Endothelial cell of umbilical vein (primary cell): ENCODE data around the gene SQSTM1. TPM values are rescaled to one million over a fixed set of nuclear protein-coding genes. Genes with fewer than 3 reads are reported as not detected.

Source experiments
- BruUV-seq: library from RNA; stranded (reverse); fragments of 400-500 nt; replicated peaks from 2 replicates; lab custom pipeline; 2021; lab: Mats Ljungman, UMichigan
- CTCF ChIA-PET: fragments of 300-600, 350-600 bp; sonication (Branson Sonifier 250); formaldehyde crosslinking; loops from one replicate; lab custom pipeline; 2021; ENCODE audit warnings: antibody characterized with exemption, inconsistent platforms; lab: Charles Lee
- POLR2A ChIA-PET: fragments of 300-600, 350-600 bp; sonication (Branson Sonifier 250); formaldehyde crosslinking; loops from one replicate; lab custom pipeline; 2021; ENCODE audit warnings: antibody characterized with exemption, inconsistent platforms; lab: Charles Lee
- DNase-seq: peaks from one replicate; pipeline ENCODE4 v3.0.0-alpha.2; 2011; ENCODE audit warnings: low read depth, low spot score
- FAIRE-seq: peaks from 2 replicates; lab custom pipeline; 2011; peaks lifted over from hg19 to GRCh38; lab: Jason Lieb, UNC
- H2AFZ ChIP-seq: 2 replicates; pipeline ENCODE4 v1.6.0; 2012; ENCODE audit warnings: low read depth, low read length, control low read depth, inconsistent platforms
- H3K27ac ChIP-seq: 2 replicates; pipeline ENCODE4 v1.5.1; 2011; ENCODE audit warnings: low read depth, mild to moderate bottlenecking, control low read depth, low read length, moderate library complexity; ENCODE audit not compliant: insufficient read depth
- H3K27me3 ChIP-seq, 2 experiments: 2 replicates each; pipeline versions ENCODE4 v1.6.0 to v1.6.1; 2011; ENCODE audit warnings: low read length in 2 of 2, mixed read lengths in 1 of 2; ENCODE audit not compliant: control insufficient read depth in 2 of 2, insufficient read depth in 2 of 2
- H3K36me3 ChIP-seq, 2 experiments: 2 replicates in 1 of 2; 3 replicates in 1 of 2; pipeline ENCODE4 v1.5.1; 2011; ENCODE audit warnings: low read length in 2 of 2, mild to moderate bottlenecking in 1 of 2, moderate library complexity in 1 of 2; ENCODE audit not compliant: control insufficient read depth in 2 of 2, insufficient read depth in 2 of 2; ENCODE audit errors: extremely low read depth in 1 of 2
- H3K4me1 ChIP-seq: 3 replicates; pipeline ENCODE4 v1.5.1; 2011; ENCODE audit warnings: mild to moderate bottlenecking, low read length; ENCODE audit not compliant: control insufficient read depth, insufficient read depth; ENCODE audit errors: extremely low read depth
- H3K4me2 ChIP-seq: 2 replicates; pipeline ENCODE4 v1.6.1; 2011; ENCODE audit warnings: low read length, control low read depth, mixed read lengths; ENCODE audit not compliant: insufficient read depth
- H3K4me3 ChIP-seq, 3 experiments: fragments of 200-600 bp in 1 of 3; sonication (generic), shearing (Covaris generic) in 1 of 3; replicated peaks in 1 of 3; 2 replicates each; pipeline ENCODE4 v1.5.1; 2011 to 2016; ENCODE audit warnings: control low read depth in 3 of 3, low read length in 3 of 3, mild to moderate bottlenecking in 2 of 3, inconsistent platforms in 1 of 3, low read depth in 1 of 3, moderate library complexity in 1 of 3; ENCODE audit not compliant: insufficient read depth in 1 of 3
- H3K79me2 ChIP-seq: 2 replicates; pipeline ENCODE4 v1.6.0; 2012; ENCODE audit warnings: low read length, inconsistent platforms; ENCODE audit not compliant: control insufficient read depth, insufficient read depth
- H3K9ac ChIP-seq: replicated peaks from 2 replicates; pipeline ENCODE3; 2011; ENCODE audit warnings: low read length, control low read depth; ENCODE audit not compliant: insufficient read depth; ENCODE audit errors: extremely low read depth
- H3K9me1 ChIP-seq: replicated peaks from 3 replicates; pipeline ENCODE4 v1.6.0; 2011; ENCODE audit warnings: mild to moderate bottlenecking, low read length; ENCODE audit not compliant: control insufficient read depth, insufficient read depth; ENCODE audit errors: extremely low read depth
- H3K9me3 ChIP-seq: replicated peaks from 2 replicates; pipeline ENCODE4 v1.5.1; 2012; ENCODE audit warnings: low read length, inconsistent platforms; ENCODE audit not compliant: control insufficient read depth, insufficient read depth
- H4K20me1 ChIP-seq: replicated peaks from 2 replicates; pipeline ENCODE3; 2011; ENCODE audit warnings: mild to moderate bottlenecking, low read length; ENCODE audit not compliant: control insufficient read depth, insufficient read depth; ENCODE audit errors: extremely low read depth
- EZH2 ChIP-seq: IDR thresholded peaks from 2 replicates; pipeline ENCODE4 v1.6.1; 2012; ENCODE audit warnings: borderline replicate concordance, low read depth, mild to moderate bottlenecking, moderate library complexity, low read length, inconsistent platforms; ENCODE audit not compliant: severe bottlenecking
- FOS ChIP-seq: IDR thresholded peaks from 2 replicates; pipeline ENCODE4 v1.6.1; 2011; ENCODE audit warnings: mild to moderate bottlenecking, low read length, moderate library complexity, borderline replicate concordance; ENCODE audit not compliant: insufficient read depth
- GATA2 ChIP-seq: IDR thresholded peaks from 2 replicates; pipeline ENCODE4 v1.7.0; 2011; ENCODE audit warnings: low read depth, mild to moderate bottlenecking, moderate library complexity, mixed read lengths, low read length; ENCODE audit not compliant: insufficient read length, insufficient read depth
- JUN ChIP-seq: IDR thresholded peaks from 2 replicates; pipeline ENCODE4 v1.6.1; 2011; ENCODE audit warnings: borderline replicate concordance, low read depth; ENCODE audit not compliant: insufficient read length, insufficient read depth
- MYC ChIP-seq: IDR thresholded peaks from one replicate; pipeline ENCODE4 v1.6.1; 2011; ENCODE audit warnings: mild to moderate bottlenecking, low read depth, low read length
- POLR2A ChIP-seq: IDR thresholded peaks from 2 replicates; pipeline ENCODE4 v1.6.1; 2012; ENCODE audit warnings: low read depth, mild to moderate bottlenecking, control low read depth, low read length
- POLR2AphosphoS5 ChIP-seq: IDR thresholded peaks from 2 replicates; pipeline ENCODE4 v1.6.1; 2012; ENCODE audit warnings: low read depth, mild to moderate bottlenecking, control low read depth, low read length, moderate library complexity; ENCODE audit not compliant: insufficient read depth
- dilution Hi-C: fragments of 300-500 bp; cut with MboI; formaldehyde crosslinking; loops from one replicate; pipeline ENCODE4 v1.15.0; 2019; ENCODE audit warnings: low sequenced_read_pairs; ENCODE audit not compliant: extremely low pct_ligation_motif_present
- intact Hi-C: fragments of 100-400 bp; cut with micrococcal nuclease; formaldehyde crosslinking; loops from one replicate; pipeline ENCODE4 v1.10.0; 2022
- polyA plus RNA-seq, 4 experiments: library from polyadenylated mRNA; depleted of rRNA in 3 of 4; stranded (reverse) in 3 of 4; unstranded in 1 of 4; fragments of >200 nt; gene quantifications; 2 replicates each; pipeline versions ENCODE4 v1.2.1 to v1.2.3, GENCODE V29; 2011 to 2012; ENCODE audit warnings: missing spikeins in 1 of 4
- total RNA-seq: library from RNA; stranded (reverse); gene quantifications from 2 replicates; pipeline ENCODE4 v1.2.3, GENCODE V29; 2021
- TF ChIP-seq, protein P1 (sequence below): IDR thresholded peaks from 2 replicates; pipeline ENCODE4 v1.6.1; 2011; ENCODE audit not compliant: insufficient read depth, insufficient read length
- TF ChIP-seq, protein P2 (sequence below), 2 donors: IDR thresholded peaks; 1 replicate in 1 of 2; 2 replicates in 1 of 2; pipeline ENCODE4 v1.5.1; 2011; ENCODE audit warnings: low read length in 2 of 2, mild to moderate bottlenecking in 2 of 2, moderate library complexity in 2 of 2, control low read depth in 1 of 2, inconsistent platforms in 1 of 2, low read depth in 1 of 2; ENCODE audit not compliant: insufficient read depth in 1 of 2; ENCODE audit errors: extremely low read depth in 1 of 2

SQSTM1 gene
- total and polyA plus RNA-seq, 2 donors (not counting 3 experiments of a cell fraction or from before 2014, with no cell fraction given) = 302 to 346 TPM

DNA sequence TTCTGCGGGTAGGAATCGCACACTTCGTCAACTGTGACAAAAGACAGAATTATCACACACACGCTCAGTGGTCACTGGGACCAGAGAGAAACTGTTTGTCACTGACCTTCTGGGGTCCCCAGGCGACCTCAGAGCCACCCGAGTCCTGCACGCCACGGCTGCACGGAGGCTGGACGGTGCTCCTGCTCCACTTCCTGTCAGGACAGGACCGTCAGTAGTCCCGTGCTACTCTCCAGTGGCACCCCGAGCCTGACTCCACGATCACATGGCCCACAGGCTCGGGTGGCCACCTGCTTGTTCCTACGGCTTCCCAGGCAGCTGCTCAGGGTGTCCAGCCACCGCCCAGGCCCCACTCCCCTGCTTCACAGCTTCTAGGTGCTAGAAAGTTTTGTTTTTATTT lies 20.1 kb downstream of the SQSTM1 start:
- Histone ChIP-seq H2AFZ (no peak overlapping the region), H3K4me3 (no peak overlapping the region), H3K27me3 (no peaks in the 10 kb centered on the region), H3K36me3 (peaks cover 4 to 25% of the 10 kb centered on the region in 2 experiments), H4K20me1 (no peaks in the 10 kb centered on the region), H3K9ac (no peak overlapping the region), H3K4me1 (no peaks in the 10 kb centered on the region), H3K9me1 (no peaks in the 10 kb centered on the region), H3K9me3 (no peaks in the 10 kb centered on the region), H3K4me2 (no peak overlapping the region), H3K27ac (no peak overlapping the region), H3K79me2 (no peaks in the 10 kb centered on the region)
- FAIRE-seq (no peak), DNase-seq (no peak)
- ChIA-PET POLR2A (no interaction called here), CTCF (no interaction called here)
- intact Hi-C loops (no loop called here), dilution Hi-C loops (no loop called here)
- no peak for TF ChIP-seq EZH2
- TF ChIP-seq POLR2A = peak; percentile 41
- no TSS peak for BruUV-seq

GRCh38 chr5:179841621-179842020 lies 20.9 kb downstream of the SQSTM1 start:
- TF ChIP-seq, protein P1, sequence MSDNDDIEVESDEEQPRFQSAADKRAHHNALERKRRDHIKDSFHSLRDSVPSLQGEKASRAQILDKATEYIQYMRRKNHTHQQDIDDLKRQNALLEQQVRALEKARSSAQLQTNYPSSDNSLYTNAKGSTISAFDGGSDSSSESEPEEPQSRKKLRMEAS = no peak
- no peak for TF ChIP-seq JUN
- TF ChIP-seq EZH2 = no peak
- TF ChIP-seq MYC = no peak
- no peak for TF ChIP-seq FOS
- TF ChIP-seq GATA2 = no peak
- TF ChIP-seq POLR2AphosphoS5 = no peak
- TF ChIP-seq, protein P2, sequence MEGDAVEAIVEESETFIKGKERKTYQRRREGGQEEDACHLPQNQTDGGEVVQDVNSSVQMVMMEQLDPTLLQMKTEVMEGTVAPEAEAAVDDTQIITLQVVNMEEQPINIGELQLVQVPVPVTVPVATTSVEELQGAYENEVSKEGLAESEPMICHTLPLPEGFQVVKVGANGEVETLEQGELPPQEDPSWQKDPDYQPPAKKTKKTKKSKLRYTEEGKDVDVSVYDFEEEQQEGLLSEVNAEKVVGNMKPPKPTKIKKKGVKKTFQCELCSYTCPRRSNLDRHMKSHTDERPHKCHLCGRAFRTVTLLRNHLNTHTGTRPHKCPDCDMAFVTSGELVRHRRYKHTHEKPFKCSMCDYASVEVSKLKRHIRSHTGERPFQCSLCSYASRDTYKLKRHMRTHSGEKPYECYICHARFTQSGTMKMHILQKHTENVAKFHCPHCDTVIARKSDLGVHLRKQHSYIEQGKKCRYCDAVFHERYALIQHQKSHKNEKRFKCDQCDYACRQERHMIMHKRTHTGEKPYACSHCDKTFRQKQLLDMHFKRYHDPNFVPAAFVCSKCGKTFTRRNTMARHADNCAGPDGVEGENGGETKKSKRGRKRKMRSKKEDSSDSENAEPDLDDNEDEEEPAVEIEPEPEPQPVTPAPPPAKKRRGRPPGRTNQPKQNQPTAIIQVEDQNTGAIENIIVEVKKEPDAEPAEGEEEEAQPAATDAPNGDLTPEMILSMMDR (IDR thresholded peaks at IDR 0.05; ENCODE audit: extremely low read depth in 1 of 2, insufficient read depth in 1 of 2, low read depth in 1 of 2, low read length in 2 of 2) = no peak
- no peak for TF ChIP-seq POLR2A
- H3K79me2 ChIP-seq = no peaks in the 10 kb centered on the region
- no peak overlapping the region for H3K4me3 ChIP-seq
- H3K36me3 ChIP-seq = peaks cover 4 to 17% of the 10 kb centered on the region in 2 experiments
- dilution Hi-C loops = no loop called here
- intact Hi-C loops = no loop called here
- no peaks in the 10 kb centered on the region for H3K4me1 ChIP-seq
- POLR2A ChIA-PET = no interaction called here
- CTCF ChIA-PET = no interaction called here
- no peak overlapping the region for H3K9ac ChIP-seq
- BruUV-seq = no TSS peak
- no peak overlapping the region for H2AFZ ChIP-seq
- H3K9me3 ChIP-seq = no peaks in the 10 kb centered on the region
- H3K9me1 ChIP-seq = no peaks in the 10 kb centered on the region
- no peak overlapping the region for H3K27ac ChIP-seq
- H4K20me1 ChIP-seq = no peaks in the 10 kb centered on the region
- no peak overlapping the region for H3K4me2 ChIP-seq
- DNase-seq (no peak), FAIRE-seq (no peak)
- H3K27me3 ChIP-seq = no peaks in the 10 kb centered on the region
